Thyroid gland (tissue), 4 donors: ENCODE results near the gene FASTKD1.

Experiments
- POLR2A ChIP-seq, 2 donors: fragments of 450-650 bp; IDR thresholded peaks; one replicate each; pipeline ENCODE4 v1.6.1; 2017; ENCODE audit warnings: antibody characterized with exemption in 2 of 2, mild to moderate bottlenecking in 2 of 2, moderate library complexity in 1 of 2
- TF ChIP-seq, protein P1 (sequence below), 6 experiments: fragments of 200-600 bp in 3 of 6; fragments of 450-650 bp in 3 of 6; sonication (generic) in 3 of 6; IDR thresholded peaks; one replicate each; pipeline ENCODE4 v1.5.1; 2016 to 2019; ENCODE audit warnings: antibody characterized with exemption in 6 of 6, mild to moderate bottlenecking in 2 of 6, inconsistent platforms in 1 of 6, moderate library complexity in 1 of 6

DNA sequence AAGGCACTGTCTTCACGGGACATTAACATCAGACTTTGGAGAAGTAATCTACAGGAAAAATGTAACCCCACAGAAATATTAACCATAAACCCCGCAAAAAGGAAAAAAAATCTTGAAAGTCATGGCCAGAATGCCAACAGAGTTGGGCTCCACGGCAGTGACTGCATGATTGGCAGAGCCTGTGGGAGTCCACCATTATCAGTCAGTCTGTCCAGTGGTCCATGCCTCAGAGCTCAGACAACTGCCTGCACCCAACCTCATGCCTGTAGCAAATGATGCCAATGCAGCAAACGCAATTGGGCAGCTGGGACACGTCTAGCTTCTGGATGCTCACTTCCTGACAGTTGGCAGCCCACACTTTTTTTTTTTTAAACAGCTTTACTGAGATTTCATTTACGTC lies 5.4 kb upstream of the FASTKD1 start:
- TF ChIP-seq, protein P1, sequence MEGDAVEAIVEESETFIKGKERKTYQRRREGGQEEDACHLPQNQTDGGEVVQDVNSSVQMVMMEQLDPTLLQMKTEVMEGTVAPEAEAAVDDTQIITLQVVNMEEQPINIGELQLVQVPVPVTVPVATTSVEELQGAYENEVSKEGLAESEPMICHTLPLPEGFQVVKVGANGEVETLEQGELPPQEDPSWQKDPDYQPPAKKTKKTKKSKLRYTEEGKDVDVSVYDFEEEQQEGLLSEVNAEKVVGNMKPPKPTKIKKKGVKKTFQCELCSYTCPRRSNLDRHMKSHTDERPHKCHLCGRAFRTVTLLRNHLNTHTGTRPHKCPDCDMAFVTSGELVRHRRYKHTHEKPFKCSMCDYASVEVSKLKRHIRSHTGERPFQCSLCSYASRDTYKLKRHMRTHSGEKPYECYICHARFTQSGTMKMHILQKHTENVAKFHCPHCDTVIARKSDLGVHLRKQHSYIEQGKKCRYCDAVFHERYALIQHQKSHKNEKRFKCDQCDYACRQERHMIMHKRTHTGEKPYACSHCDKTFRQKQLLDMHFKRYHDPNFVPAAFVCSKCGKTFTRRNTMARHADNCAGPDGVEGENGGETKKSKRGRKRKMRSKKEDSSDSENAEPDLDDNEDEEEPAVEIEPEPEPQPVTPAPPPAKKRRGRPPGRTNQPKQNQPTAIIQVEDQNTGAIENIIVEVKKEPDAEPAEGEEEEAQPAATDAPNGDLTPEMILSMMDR (IDR thresholded peaks at IDR 0.05): no peak
- no peak for TF ChIP-seq POLR2A (IDR thresholded peaks at IDR 0.05)
